K562 (cell line): ENCODE results near the gene PUS3. TPM values are rescaled to one million over a fixed set of nuclear protein-coding genes. Genes with fewer than 3 reads are reported as not detected.

Experiments
- ETV1 ChIP-seq: fragments of 450-650 bp; conservative IDR thresholded peaks from 2 replicates; pipeline ENCODE4 v1.6.1; 2016; ENCODE audit warnings: missing genetic modification characterization, control low read depth, low read depth, missing compliant biosample characterization
- FOXA3 ChIP-seq, 2 experiments: fragments of 450-650 bp in 1 of 2; sonication (generic) in 1 of 2; formaldehyde crosslinking; IDR thresholded peaks in 1 of 2; conservative IDR thresholded peaks in 1 of 2; 2 replicates each; pipeline versions ENCODE4 v1.4.0 to v1.8.0; 2020 to 2022; ENCODE audit warnings: mild to moderate bottlenecking in 2 of 2, missing genetic modification reagents in 1 of 2
- NCOA2 ChIP-seq, 2 experiments: fragments of 450-650 bp; IDR thresholded peaks; 2 replicates each; pipeline ENCODE4 v1.6.1; 2018; ENCODE audit warnings: mild to moderate bottlenecking in 2 of 2, moderate library complexity in 1 of 2; ENCODE audit not compliant: partially characterized antibody in 2 of 2
- NCOR1 ChIP-seq: fragments of 450-650 bp; IDR thresholded peaks from 2 replicates; pipeline ENCODE4 v1.6.1; 2016; ENCODE audit warnings: mild to moderate bottlenecking, moderate library complexity
- PBX2 ChIP-seq, 2 experiments: IDR thresholded peaks in 1 of 2; conservative IDR thresholded peaks in 1 of 2; 2 replicates each; pipeline ENCODE4 v1.6.1; 2016; ENCODE audit warnings: low read depth in 2 of 2, mild to moderate bottlenecking in 1 of 2, missing compliant biosample characterization in 1 of 2, missing genetic modification characterization in 1 of 2, moderate library complexity in 1 of 2
- ZNF146 ChIP-seq: IDR thresholded peaks from one replicate; pipeline ENCODE4 v1.6.1; 2018; ENCODE audit warnings: missing compliant biosample characterization; ENCODE audit not compliant: unreplicated experiment
- polyA plus RNA-seq, 8 experiments: library from polyadenylated mRNA; depleted of rRNA in 4 of 8; stranded (reverse) in 5 of 8; unstranded in 3 of 8; fragments of >200 nt; fragmentation: Nextera tagmentation in 2 of 8; fragmentation: Illumina TruSeq in 1 of 8; extraction: Ambion mirVana in 2 of 8; extraction: Trizol in 1 of 8; gene quantifications; 2 replicates each; pipeline versions ENCODE4 v1.2.1 to v1.2.3, GENCODE V29; 2011 to 2014; ENCODE audit warnings: inconsistent platforms in 1 of 8, missing spikeins in 1 of 8
- total RNA-seq, 7 experiments: library from RNA; depleted of rRNA in 6 of 7; stranded (reverse); fragments of >200 nt in 6 of 7; fragmentation: Illumina TruSeq in 2 of 7; extraction: Trizol in 2 of 7; gene quantifications; 2 replicates each; pipeline versions ENCODE4 v1.2.1 to v1.2.3, GENCODE V29; 2011 to 2021; ENCODE audit warnings: low replicate concordance in 1 of 7
- TF ChIP-seq, protein P1 (sequence below): fragments of 250-450 bp; sonication (Bioruptor Pico); IDR thresholded peaks from 2 replicates; pipeline ENCODE4 v1.5.1; 2021; ENCODE audit warnings: mild to moderate bottlenecking
- TF ChIP-seq, protein P2 (sequence below): fragments of 450-650 bp; IDR thresholded peaks from 2 replicates; pipeline ENCODE4 v1.6.1; 2018; ENCODE audit warnings: mild to moderate bottlenecking, low read depth; ENCODE audit not compliant: partially characterized antibody
- TF ChIP-seq, protein P3 (sequence below): sonication (generic); formaldehyde crosslinking; IDR thresholded peaks from 2 replicates; pipeline ENCODE4 v1.8.0; 2022; ENCODE audit warnings: mild to moderate bottlenecking, missing genetic modification reagents

PUS3 gene
- total and polyA plus RNA-seq, 9 of the 15 experiments (the other 6 are each of a cell fraction or from before 2014, with no cell fraction given), result 16.5 to 49.2 (median 35.9) TPM

- TF ChIP-seq, protein P1, sequence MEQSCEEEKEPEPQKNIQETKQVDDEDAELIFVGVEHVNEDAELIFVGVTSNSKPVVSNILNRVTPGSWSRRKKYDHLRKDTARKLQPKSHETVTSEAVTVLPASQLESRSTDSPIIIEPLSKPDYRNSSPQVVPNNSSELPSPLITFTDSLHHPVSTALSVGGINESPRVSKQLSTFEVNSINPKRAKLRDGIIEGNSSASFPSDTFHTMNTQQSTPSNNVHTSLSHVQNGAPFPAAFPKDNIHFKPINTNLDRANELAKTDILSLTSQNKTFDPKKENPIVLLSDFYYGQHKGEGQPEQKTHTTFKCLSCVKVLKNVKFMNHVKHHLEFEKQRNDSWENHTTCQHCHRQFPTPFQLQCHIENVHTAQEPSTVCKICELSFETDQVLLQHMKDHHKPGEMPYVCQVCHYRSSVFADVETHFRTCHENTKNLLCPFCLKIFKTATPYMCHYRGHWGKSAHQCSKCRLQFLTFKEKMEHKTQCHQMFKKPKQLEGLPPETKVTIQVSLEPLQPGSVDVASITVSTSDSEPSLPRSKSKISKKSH (CRISPR knock-in tag), result no peak
- TF ChIP-seq FOXA3 (CRISPR knock-in tag; conservative IDR thresholded peaks at IDR 0.05 in 1 of 2, IDR thresholded peaks at IDR 0.05 in 1 of 2) (no peak), ETV1 (tag) (peak; percentile 63), NCOR1 (no peak), ZNF146 (CRISPR knock-in tag) (no peak), PBX2 (CRISPR knock-in tag; IDR thresholded peaks at IDR 0.05; ENCODE audit: low read depth) (no peak), PBX2 (tag; conservative IDR thresholded peaks at IDR 0.05; ENCODE audit: low read depth) (no peak), NCOA2 (IDR thresholded peaks at IDR 0.05; ENCODE audit: partially characterized antibody in 2 of 2) (no peak)
- TF ChIP-seq, protein P2, sequence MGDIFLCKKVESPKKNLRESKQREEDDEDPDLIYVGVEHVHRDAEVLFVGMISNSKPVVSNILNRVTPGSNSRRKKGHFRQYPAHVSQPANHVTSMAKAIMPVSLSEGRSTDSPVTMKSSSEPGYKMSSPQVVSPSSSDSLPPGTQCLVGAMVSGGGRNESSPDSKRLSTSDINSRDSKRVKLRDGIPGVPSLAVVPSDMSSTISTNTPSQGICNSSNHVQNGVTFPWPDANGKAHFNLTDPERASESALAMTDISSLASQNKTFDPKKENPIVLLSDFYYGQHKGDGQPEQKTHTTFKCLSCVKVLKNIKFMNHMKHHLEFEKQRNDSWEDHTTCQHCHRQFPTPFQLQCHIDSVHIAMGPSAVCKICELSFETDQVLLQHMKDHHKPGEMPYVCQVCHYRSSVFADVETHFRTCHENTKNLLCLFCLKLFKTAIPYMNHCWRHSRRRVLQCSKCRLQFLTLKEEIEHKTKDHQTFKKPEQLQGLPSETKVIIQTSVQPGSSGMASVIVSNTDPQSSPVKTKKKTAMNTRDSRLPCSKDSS, result no peak
- TF ChIP-seq, protein P3, sequence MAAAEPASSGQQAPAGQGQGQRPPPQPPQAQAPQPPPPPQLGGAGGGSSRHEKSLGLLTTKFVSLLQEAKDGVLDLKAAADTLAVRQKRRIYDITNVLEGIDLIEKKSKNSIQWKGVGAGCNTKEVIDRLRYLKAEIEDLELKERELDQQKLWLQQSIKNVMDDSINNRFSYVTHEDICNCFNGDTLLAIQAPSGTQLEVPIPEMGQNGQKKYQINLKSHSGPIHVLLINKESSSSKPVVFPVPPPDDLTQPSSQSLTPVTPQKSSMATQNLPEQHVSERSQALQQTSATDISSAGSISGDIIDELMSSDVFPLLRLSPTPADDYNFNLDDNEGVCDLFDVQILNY (CRISPR knock-in tag), result no peak
These were observed at the start of gene PUS3 (continued) for GRCh38 chr11:125902927-125903710.
